ENCODE data around the gene AMOT.

Gene AMOT

GRCh38 chrX:112800971-112801775 lies 39.5 kb downstream of the AMOT start:
- DNase-seq: no peak

- no peak for DNase-seq
Measured at GRCh38 chrX:112799425-112799824, 41.2 kb downstream of the AMOT start.

- DNase-seq: no peak
Measured at GRCh38 chrX:112798736-112799135, 41.9 kb downstream of the AMOT start.

- no peak for DNase-seq
Measured at GRCh38 chrX:112789931-112790330, 50.7 kb downstream of the AMOT start.

- no peak for DNase-seq
Measured at GRCh38 chrX:112786076-112786475, 54.6 kb downstream of the AMOT start.

- no peak for DNase-seq
Measured at GRCh38 chrX:112785344-112785743, 55.3 kb downstream of the AMOT start.

- no peak for DNase-seq
Measured at GRCh38 chrX:112784692-112785091, 55.9 kb downstream of the AMOT start.

GRCh38 chrX:112779139-112779538 lies 61.5 kb downstream of the AMOT start:
- no peak for DNase-seq

- DNase-seq: no peak
Measured at GRCh38 chrX:112774651-112775293, 65.9 kb downstream of the AMOT start.

- DNase-seq: no peak
Measured at GRCh38 chrX:112774142-112774541, 66.5 kb downstream of the AMOT start.

GRCh38 chrX:112769034-112769433 lies 71.6 kb downstream of the AMOT start:
- no peak for DNase-seq

- no peak for DNase-seq
Measured at GRCh38 chrX:112768563-112768962, 72.1 kb downstream of the AMOT start.

- no peak for DNase-seq
Measured at GRCh38 chrX:112766774-112767173, 73.9 kb downstream of the AMOT start.

GRCh38 chrX:112761242-112762207 lies 79.1 kb downstream of the AMOT start:
- DNase-seq: no peak

GRCh38 chrX:112760697-112761096 lies 79.9 kb downstream of the AMOT start:
- DNase-seq: no peak

- no peak for DNase-seq
Measured at GRCh38 chrX:112759966-112760365, 80.7 kb downstream of the AMOT start.

- no peak for DNase-seq
Measured at GRCh38 chrX:112759512-112759911, 81.1 kb downstream of the AMOT start.

GRCh38 chrX:112757946-112758345 lies 82.7 kb downstream of the AMOT start:
- DNase-seq: no peak

- DNase-seq: no peak
Measured at GRCh38 chrX:112753116-112753515, 87.5 kb downstream of the AMOT start.

- no peak for DNase-seq
Measured at GRCh38 chrX:112751076-112751475, 89.6 kb downstream of the AMOT start.

GRCh38 chrX:112746812-112747595 lies 93.6 kb downstream of the AMOT start:
- DNase-seq: no peak

- DNase-seq: peak; percentile 2
Measured at GRCh38 chrX:112738347-112739033, 102.1 kb downstream of the AMOT start.
